HCT116 (cell line): ENCODE results near the gene BRD9. TPM values are rescaled to one million over a fixed set of nuclear protein-coding genes. Genes with fewer than 3 reads are reported as not detected.

Experiments used
- ATAC-seq: fragments of 200-7000 bp; cut with Tn5 transposase; 2 replicates; pipeline ENCODE4 v1.9.1; 2020; ENCODE audit warnings: mild to moderate bottlenecking, moderate library complexity
- BruUV-seq: library from RNA; stranded (reverse); fragments of 400-500 nt; replicated peaks from 2 replicates; lab custom pipeline; 2021; lab: Mats Ljungman, UMichigan
- CTCF ChIA-PET: fragments of 300-600 bp; sonication (Branson Sonifier 250); formaldehyde crosslinking; loops from one replicate; lab custom pipeline; 2021; ENCODE audit warnings: antibody characterized with exemption; lab: Charles Lee
- POLR2A ChIA-PET: fragments of 300-600, 350-600 bp; sonication (Branson Sonifier 250); formaldehyde crosslinking; loops from one replicate; lab custom pipeline; 2021; ENCODE audit warnings: antibody characterized with exemption; lab: Charles Lee
- RAD21 ChIA-PET, 2 experiments: fragments of 300-600 bp; sonication (Branson Sonifier 250); formaldehyde crosslinking; loops; one replicate each; lab custom pipeline; 2023; ENCODE audit warnings: low total read pairs in 2 of 2; ENCODE audit not compliant: uncharacterized antibody in 2 of 2, unreplicated experiment in 2 of 2, low non-redundant PET in 1 of 2; lab: Charles Lee
- DNase-seq: peaks from one replicate; pipeline ENCODE4 v3.0.0-alpha.2; 2010; ENCODE audit warnings: low read depth, low spot score
- H2AFZ ChIP-seq: fragments of 200-600 bp; shearing (Covaris generic), sonication (generic); 2 replicates; pipeline ENCODE4 v1.6.1; 2017; ENCODE audit warnings: low read depth, mixed run types, mixed read lengths, antibody characterized with exemption, low read length; ENCODE audit not compliant: poor library complexity, severe bottlenecking
- H3K27ac ChIP-seq: 2 replicates; pipeline ENCODE4 v1.5.1; 2012; ENCODE audit warnings: low read depth, low read length
- H3K27me3 ChIP-seq: fragments of 200-600 bp; sonication (generic); 2 replicates; pipeline ENCODE4 v1.6.1; 2016; ENCODE audit warnings: mixed run types, low read length, mixed read lengths; ENCODE audit not compliant: insufficient read depth
- H3K36me3 ChIP-seq, 2 experiments: fragments of 200-500 bp in 1 of 2; fragments of 200-600 bp in 1 of 2; sonication (Bioruptor generic) in 1 of 2; sonication (generic) in 1 of 2; 2 replicates each; pipeline versions ENCODE4 v1.5.1 to v1.6.1; 2014 to 2016; ENCODE audit warnings: low read length in 2 of 2, inconsistent platforms in 1 of 2, mixed read lengths in 1 of 2, mixed run types in 1 of 2; ENCODE audit not compliant: insufficient read depth in 2 of 2, control insufficient read depth in 1 of 2
- H3K4me1 ChIP-seq, 2 experiments: fragments of 200-600 bp in 1 of 2; sonication (generic) in 1 of 2; 2 replicates each; pipeline versions ENCODE4 v1.5.1 to v1.6.1; 2012 to 2017; ENCODE audit warnings: low read length in 2 of 2, inconsistent platforms in 1 of 2, mild to moderate bottlenecking in 1 of 2, mixed read lengths in 1 of 2, mixed run types in 1 of 2, moderate library complexity in 1 of 2; ENCODE audit not compliant: insufficient read depth in 2 of 2, control insufficient read depth in 1 of 2
- H3K4me2 ChIP-seq: fragments of 200-600 bp; sonication (generic); 2 replicates; pipeline ENCODE4 v1.6.1; 2017; ENCODE audit warnings: mixed run types, low read length, mixed read lengths
- H3K4me3 ChIP-seq, 2 experiments: fragments of 200-600 bp in 1 of 2; sonication (generic) in 1 of 2; replicated peaks in 1 of 2; 2 replicates each; pipeline ENCODE4 v1.5.1; 2011 to 2016; ENCODE audit warnings: low read length in 2 of 2, control low read depth in 1 of 2, low read depth in 1 of 2, mild to moderate bottlenecking in 1 of 2, mixed read lengths in 1 of 2, mixed run types in 1 of 2
- H3K79me2 ChIP-seq: fragments of 200-600 bp; sonication (generic); 2 replicates; pipeline ENCODE4 v1.6.1; 2017; ENCODE audit warnings: mild to moderate bottlenecking, mixed run types, low read length, moderate library complexity, mixed read lengths; ENCODE audit not compliant: insufficient read depth
- H3K9ac ChIP-seq: fragments of 200-600 bp; sonication (generic); 2 replicates; pipeline ENCODE4 v1.6.1; 2016; ENCODE audit warnings: low read length, mixed read lengths
- H3K9me2 ChIP-seq: fragments of 200-600 bp; sonication (generic), shearing (Covaris generic); 2 replicates; pipeline ENCODE4 v1.6.1; 2017; ENCODE audit warnings: mixed run types, mild to moderate bottlenecking, moderate library complexity; ENCODE audit not compliant: insufficient read depth
- H3K9me3 ChIP-seq, 2 experiments: fragments of 200-500 bp in 1 of 2; fragments of 200-600 bp in 1 of 2; sonication (Bioruptor generic) in 1 of 2; sonication (generic) in 1 of 2; 2 replicates each; pipeline ENCODE4 v1.6.1; 2014 to 2017; ENCODE audit warnings: low read length in 2 of 2, mixed read lengths in 2 of 2, inconsistent platforms in 1 of 2, low read depth in 1 of 2, mild to moderate bottlenecking in 1 of 2, mixed run types in 1 of 2, moderate library complexity in 1 of 2; ENCODE audit not compliant: control insufficient read depth in 1 of 2, insufficient read depth in 1 of 2
- H4K20me1 ChIP-seq: fragments of 200-600 bp; sonication (generic), shearing (Covaris generic); 2 replicates; pipeline ENCODE4 v1.6.1; 2017; ENCODE audit warnings: mixed run types, mild to moderate bottlenecking, moderate library complexity; ENCODE audit not compliant: insufficient read depth
- CEBPB ChIP-seq: IDR thresholded peaks from 2 replicates; pipeline ENCODE4 v1.6.1; 2012; ENCODE audit warnings: low read depth
- EZH2 ChIP-seq: fragments of 200-600 bp; sonication (generic); IDR thresholded peaks from 2 replicates; pipeline ENCODE4 v1.6.1; 2017; ENCODE audit warnings: antibody characterized with exemption, mixed run types
- EZH2phosphoT487 ChIP-seq: fragments of 200-600 bp; IDR thresholded peaks from 2 replicates; pipeline ENCODE4 v1.6.1; 2018; ENCODE audit warnings: antibody characterized with exemption, borderline replicate concordance
- JUND ChIP-seq: IDR thresholded peaks from 2 replicates; pipeline ENCODE4 v1.6.1; 2012
- POLR2AphosphoS5 ChIP-seq: IDR thresholded peaks from 2 replicates; pipeline ENCODE4 v1.6.1; 2011; ENCODE audit warnings: mild to moderate bottlenecking, low read depth, low read length, moderate library complexity
- SIN3A ChIP-seq: IDR thresholded peaks from 2 replicates; pipeline ENCODE4 v1.6.1; 2012; ENCODE audit warnings: low read depth
- SP1 ChIP-seq: IDR thresholded peaks from 2 replicates; pipeline ENCODE4 v1.6.1; 2012; ENCODE audit warnings: low read depth
- TCF7L2 ChIP-seq: IDR thresholded peaks from 2 replicates; pipeline ENCODE4 v1.7.0; 2011; ENCODE audit warnings: borderline replicate concordance, inconsistent platforms; ENCODE audit not compliant: insufficient read depth, insufficient read length; ENCODE audit errors: extremely low read depth
- YY1 ChIP-seq: IDR thresholded peaks from 2 replicates; pipeline ENCODE4 v1.6.1; 2011; ENCODE audit warnings: low read length, low read depth, moderate library complexity, mild to moderate bottlenecking; ENCODE audit not compliant: insufficient replicate concordance; ENCODE audit errors: extremely low read depth
- ZFX ChIP-seq: fragments of 450-650 bp; IDR thresholded peaks from 2 replicates; pipeline ENCODE4 v1.6.1; 2017
- ZNF274 ChIP-seq: fragments of 200-500 bp; sonication (Bioruptor generic); IDR thresholded peaks from 2 replicates; pipeline ENCODE4 v1.6.1; 2014; ENCODE audit warnings: mild to moderate bottlenecking, low read depth, low read length, inconsistent platforms
- intact Hi-C: fragments of 100-400 bp; cut with micrococcal nuclease; formaldehyde crosslinking; loops from 2 replicates; pipeline ENCODE4 v1.10.0; 2022
- total RNA-seq: library from RNA; stranded (reverse); gene quantifications from one replicate; pipeline ENCODE4 v1.2.1, GENCODE V29; 2021; ENCODE audit not compliant: unreplicated experiment
- TF ChIP-seq, protein P1 (sequence below): IDR thresholded peaks from 2 replicates; pipeline ENCODE4 v1.6.1; 2012; ENCODE audit warnings: low read depth
- TF ChIP-seq, protein P2 (sequence below), 3 experiments: fragments of 200-600 bp in 1 of 3; sonication (generic) in 1 of 3; IDR thresholded peaks in 2 of 3; conservative IDR thresholded peaks in 1 of 3; 2 replicates each; pipeline ENCODE4 v1.5.1; 2012 to 2017; ENCODE audit warnings: low read depth in 2 of 3, low read length in 2 of 3, antibody characterized with exemption in 1 of 3, borderline replicate concordance in 1 of 3, control low read depth in 1 of 3, mild to moderate bottlenecking in 1 of 3, mixed read lengths in 1 of 3, mixed run types in 1 of 3, moderate library complexity in 1 of 3; ENCODE audit not compliant: insufficient read depth in 1 of 3
- TF ChIP-seq, protein P3 (sequence below): IDR thresholded peaks from 2 replicates; pipeline ENCODE4 v1.6.1; 2012
- TF ChIP-seq, protein P4 (sequence below): IDR thresholded peaks from 2 replicates; pipeline ENCODE4 v1.6.1; 2011; ENCODE audit warnings: mild to moderate bottlenecking, low read length, moderate library complexity; ENCODE audit not compliant: insufficient replicate concordance; ENCODE audit errors: extremely low read depth

BRD9 gene
- total RNA-seq, 1 experiment from 2014 or later = 54.6 TPM

DNA sequence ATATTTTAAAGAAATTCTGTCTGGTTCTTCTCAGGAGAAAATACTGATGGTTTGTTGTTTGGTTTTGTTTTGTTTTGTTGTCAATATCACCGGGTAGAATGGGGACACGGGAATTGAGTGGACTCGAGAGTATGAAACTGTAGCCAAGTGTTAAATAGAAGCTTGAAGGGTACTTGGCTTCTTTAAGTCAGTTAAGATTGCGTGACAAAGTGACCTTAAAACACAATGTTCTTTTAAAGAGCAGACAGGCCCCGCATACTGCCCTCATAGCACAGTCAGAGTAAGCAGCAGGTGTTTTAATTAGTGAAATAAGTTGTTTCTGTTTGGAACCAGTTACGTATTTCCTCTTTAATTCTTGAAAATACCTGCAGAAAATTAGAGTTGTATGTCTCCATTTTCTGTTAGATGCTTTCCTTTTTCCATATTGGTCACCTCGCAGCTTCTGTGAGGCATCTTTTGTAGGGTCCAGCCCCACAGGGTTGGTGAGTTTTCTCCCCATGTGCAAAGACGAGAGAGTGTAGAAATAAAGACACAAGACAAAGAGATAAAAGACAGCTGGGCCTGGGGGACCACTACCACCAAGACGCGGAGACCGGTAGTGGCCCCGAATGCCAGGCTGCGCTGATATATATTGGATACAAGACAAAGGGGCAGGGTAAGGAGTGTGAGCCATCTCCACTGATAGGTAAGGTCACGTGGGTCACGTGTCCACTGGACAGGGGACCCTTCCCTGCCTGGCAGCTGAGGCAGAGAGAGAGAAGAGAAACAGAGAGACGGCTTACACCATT lies 9.7 kb upstream of the BRD9 start:
- H2AFZ ChIP-seq = no peak overlapping the region
- no peak for TF ChIP-seq ZNF274
- no peak for TF ChIP-seq JUND
- TF ChIP-seq, protein P1, sequence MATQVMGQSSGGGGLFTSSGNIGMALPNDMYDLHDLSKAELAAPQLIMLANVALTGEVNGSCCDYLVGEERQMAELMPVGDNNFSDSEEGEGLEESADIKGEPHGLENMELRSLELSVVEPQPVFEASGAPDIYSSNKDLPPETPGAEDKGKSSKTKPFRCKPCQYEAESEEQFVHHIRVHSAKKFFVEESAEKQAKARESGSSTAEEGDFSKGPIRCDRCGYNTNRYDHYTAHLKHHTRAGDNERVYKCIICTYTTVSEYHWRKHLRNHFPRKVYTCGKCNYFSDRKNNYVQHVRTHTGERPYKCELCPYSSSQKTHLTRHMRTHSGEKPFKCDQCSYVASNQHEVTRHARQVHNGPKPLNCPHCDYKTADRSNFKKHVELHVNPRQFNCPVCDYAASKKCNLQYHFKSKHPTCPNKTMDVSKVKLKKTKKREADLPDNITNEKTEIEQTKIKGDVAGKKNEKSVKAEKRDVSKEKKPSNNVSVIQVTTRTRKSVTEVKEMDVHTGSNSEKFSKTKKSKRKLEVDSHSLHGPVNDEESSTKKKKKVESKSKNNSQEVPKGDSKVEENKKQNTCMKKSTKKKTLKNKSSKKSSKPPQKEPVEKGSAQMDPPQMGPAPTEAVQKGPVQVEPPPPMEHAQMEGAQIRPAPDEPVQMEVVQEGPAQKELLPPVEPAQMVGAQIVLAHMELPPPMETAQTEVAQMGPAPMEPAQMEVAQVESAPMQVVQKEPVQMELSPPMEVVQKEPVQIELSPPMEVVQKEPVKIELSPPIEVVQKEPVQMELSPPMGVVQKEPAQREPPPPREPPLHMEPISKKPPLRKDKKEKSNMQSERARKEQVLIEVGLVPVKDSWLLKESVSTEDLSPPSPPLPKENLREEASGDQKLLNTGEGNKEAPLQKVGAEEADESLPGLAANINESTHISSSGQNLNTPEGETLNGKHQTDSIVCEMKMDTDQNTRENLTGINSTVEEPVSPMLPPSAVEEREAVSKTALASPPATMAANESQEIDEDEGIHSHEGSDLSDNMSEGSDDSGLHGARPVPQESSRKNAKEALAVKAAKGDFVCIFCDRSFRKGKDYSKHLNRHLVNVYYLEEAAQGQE = no peak
- no peak for TF ChIP-seq EZH2phosphoT487
- no peak for TF ChIP-seq SIN3A
- TF ChIP-seq, protein P2, sequence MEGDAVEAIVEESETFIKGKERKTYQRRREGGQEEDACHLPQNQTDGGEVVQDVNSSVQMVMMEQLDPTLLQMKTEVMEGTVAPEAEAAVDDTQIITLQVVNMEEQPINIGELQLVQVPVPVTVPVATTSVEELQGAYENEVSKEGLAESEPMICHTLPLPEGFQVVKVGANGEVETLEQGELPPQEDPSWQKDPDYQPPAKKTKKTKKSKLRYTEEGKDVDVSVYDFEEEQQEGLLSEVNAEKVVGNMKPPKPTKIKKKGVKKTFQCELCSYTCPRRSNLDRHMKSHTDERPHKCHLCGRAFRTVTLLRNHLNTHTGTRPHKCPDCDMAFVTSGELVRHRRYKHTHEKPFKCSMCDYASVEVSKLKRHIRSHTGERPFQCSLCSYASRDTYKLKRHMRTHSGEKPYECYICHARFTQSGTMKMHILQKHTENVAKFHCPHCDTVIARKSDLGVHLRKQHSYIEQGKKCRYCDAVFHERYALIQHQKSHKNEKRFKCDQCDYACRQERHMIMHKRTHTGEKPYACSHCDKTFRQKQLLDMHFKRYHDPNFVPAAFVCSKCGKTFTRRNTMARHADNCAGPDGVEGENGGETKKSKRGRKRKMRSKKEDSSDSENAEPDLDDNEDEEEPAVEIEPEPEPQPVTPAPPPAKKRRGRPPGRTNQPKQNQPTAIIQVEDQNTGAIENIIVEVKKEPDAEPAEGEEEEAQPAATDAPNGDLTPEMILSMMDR (IDR thresholded peaks at IDR 0.05 in 2 of 3, conservative IDR thresholded peaks at IDR 0.05 in 1 of 3; ENCODE audit: borderline replicate concordance in 1 of 3, insufficient read depth in 1 of 3, low read depth in 2 of 3, low read length in 2 of 3) = no peak
- no peak for TF ChIP-seq EZH2
- TF ChIP-seq, protein P3, sequence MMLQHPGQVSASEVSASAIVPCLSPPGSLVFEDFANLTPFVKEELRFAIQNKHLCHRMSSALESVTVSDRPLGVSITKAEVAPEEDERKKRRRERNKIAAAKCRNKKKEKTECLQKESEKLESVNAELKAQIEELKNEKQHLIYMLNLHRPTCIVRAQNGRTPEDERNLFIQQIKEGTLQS = no peak
- TF ChIP-seq POLR2AphosphoS5 = no peak
- no peak for TF ChIP-seq SP1
- no peak for TF ChIP-seq TCF7L2
- TF ChIP-seq YY1 = no peak
- TF ChIP-seq, protein P4, sequence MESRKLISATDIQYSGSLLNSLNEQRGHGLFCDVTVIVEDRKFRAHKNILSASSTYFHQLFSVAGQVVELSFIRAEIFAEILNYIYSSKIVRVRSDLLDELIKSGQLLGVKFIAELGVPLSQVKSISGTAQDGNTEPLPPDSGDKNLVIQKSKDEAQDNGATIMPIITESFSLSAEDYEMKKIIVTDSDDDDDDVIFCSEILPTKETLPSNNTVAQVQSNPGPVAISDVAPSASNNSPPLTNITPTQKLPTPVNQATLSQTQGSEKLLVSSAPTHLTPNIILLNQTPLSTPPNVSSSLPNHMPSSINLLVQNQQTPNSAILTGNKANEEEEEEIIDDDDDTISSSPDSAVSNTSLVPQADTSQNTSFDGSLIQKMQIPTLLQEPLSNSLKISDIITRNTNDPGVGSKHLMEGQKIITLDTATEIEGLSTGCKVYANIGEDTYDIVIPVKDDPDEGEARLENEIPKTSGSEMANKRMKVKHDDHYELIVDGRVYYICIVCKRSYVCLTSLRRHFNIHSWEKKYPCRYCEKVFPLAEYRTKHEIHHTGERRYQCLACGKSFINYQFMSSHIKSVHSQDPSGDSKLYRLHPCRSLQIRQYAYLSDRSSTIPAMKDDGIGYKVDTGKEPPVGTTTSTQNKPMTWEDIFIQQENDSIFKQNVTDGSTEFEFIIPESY = no peak
- TF ChIP-seq ZFX = no peak
- no peak for TF ChIP-seq CEBPB
- H3K27ac ChIP-seq = no peak overlapping the region
- no peak overlapping the region for H3K4me3 ChIP-seq
- POLR2A ChIA-PET = no interaction called here
- peaks cover 5% of the 10 kb centered on the region; the same call in 1 of the 2 replicates for H4K20me1 ChIP-seq
- CTCF ChIA-PET = interaction anchor here (1.3 to 2.0 kb wide), 4 partner anchors 10 to 585 kb away, joined by 3 to 10 read pairs (median 5); no protein-coding TSS in a partner anchor
- DNase-seq = no peak
- no peaks in the 10 kb centered on the region for H3K9me3 ChIP-seq
- BruUV-seq = no TSS peak
- no peak for ATAC-seq
- peaks cover 24 to 43% of the 10 kb centered on the region in 2 experiments for H3K36me3 ChIP-seq
- no peaks in the 10 kb centered on the region for H3K4me1 ChIP-seq
- H3K9me2 ChIP-seq = no peaks in the 10 kb centered on the region
- intact Hi-C loops = loop anchor here (2.0 to 10.0 kb wide), 2 partner anchors 232 to 458 kb away; partner anchors contain the start of gene EXOC3
- no peak overlapping the region for H3K4me2 ChIP-seq
- H3K9ac ChIP-seq = no peak overlapping the region
- no peaks in the 10 kb centered on the region for H3K27me3 ChIP-seq
- peaks cover 21% of the 10 kb centered on the region; the same call in 1 of the 2 replicates for H3K79me2 ChIP-seq
- RAD21 ChIA-PET = no interaction called here
